ENCODE results near the gene TMPRSS9.
"Not testable (repeated sequence)": the region's sequence is repeated elsewhere in the genome, so short reads cannot be mapped to it uniquely, and the experiment has no call there.

The TMPRSS9 gene

GRCh38 chr19:2345076-2345475, 15.0 kb upstream of the TMPRSS9 start:
- Histone ChIP-seq H3K4me1 (ENCODE audit: insufficient read depth, low read length, poor library complexity, severe bottlenecking) (no peaks in the 10 kb centered on the region), H3K4me3 (ENCODE audit: low read length, poor library complexity, severe bottlenecking) (no peak overlapping the region), H3K9me2 (replicated peaks; ENCODE audit: low read depth, low read length) (no peaks in the 10 kb centered on the region), H3K9me3 (ENCODE audit: insufficient read depth, low read depth, low read length) (no peaks in the 10 kb centered on the region), H4K20me1 (ENCODE audit: insufficient read depth, low read length, poor library complexity, severe bottlenecking) (no peaks in the 10 kb centered on the region), H3F3A (ENCODE audit: low read depth) (no peaks in the 10 kb centered on the region), H3K27me3 (ENCODE audit: insufficient read depth, low read length, poor library complexity, severe bottlenecking) (no peaks in the 10 kb centered on the region), H3K36me3 (ENCODE audit: insufficient read depth, low read length) (peaks cover 20% of the 10 kb centered on the region; the same call in 1 of the 2 replicates), H3K9ac (ENCODE audit: low read depth, low read length, poor library complexity, severe bottlenecking) (no peak overlapping the region), H2AFZ (ENCODE audit: low read length) (no peak overlapping the region), H3K4me2 (ENCODE audit: low read depth, low read length, poor library complexity, severe bottlenecking) (no peak overlapping the region), H3K79me2 (ENCODE audit: insufficient read depth, low read length) (no peaks in the 10 kb centered on the region)
- TF ChIP-seq CTCF (conservative IDR thresholded peaks at IDR 0.05; ENCODE audit: low read length) (no peak), EZH2phosphoT487 (IDR thresholded peaks at IDR 0.05; ENCODE audit: borderline replicate concordance) (no peak)

GRCh38 chr19:2345794-2346663, 14.0 kb upstream of the TMPRSS9 start:
- Histone ChIP-seq H3K9ac (ENCODE audit: low read depth, low read length, poor library complexity, severe bottlenecking) (no peak overlapping the region), H3K79me2 (ENCODE audit: insufficient read depth, low read length) (no peaks in the 10 kb centered on the region), H3K9me2 (replicated peaks; ENCODE audit: low read depth, low read length) (no peaks in the 10 kb centered on the region), H2AFZ (ENCODE audit: low read length) (no peak overlapping the region), H4K20me1 (ENCODE audit: insufficient read depth, low read length, poor library complexity, severe bottlenecking) (no peaks in the 10 kb centered on the region), H3K27me3 (ENCODE audit: insufficient read depth, low read length, poor library complexity, severe bottlenecking) (no peaks in the 10 kb centered on the region), H3K4me1 (ENCODE audit: insufficient read depth, low read length, poor library complexity, severe bottlenecking) (no peaks in the 10 kb centered on the region), H3K4me2 (ENCODE audit: low read depth, low read length, poor library complexity, severe bottlenecking) (no peak overlapping the region), H3K36me3 (ENCODE audit: insufficient read depth, low read length) (peaks cover 19% of the 10 kb centered on the region; the same call in 1 of the 2 replicates), H3K9me3 (ENCODE audit: insufficient read depth, low read depth, low read length) (no peaks in the 10 kb centered on the region), H3K4me3 (ENCODE audit: low read length, poor library complexity, severe bottlenecking) (no peak overlapping the region), H3F3A (ENCODE audit: low read depth) (no peaks in the 10 kb centered on the region)
- TF ChIP-seq CTCF (conservative IDR thresholded peaks at IDR 0.05; ENCODE audit: low read length): no peak
- no peak for TF ChIP-seq EZH2phosphoT487 (IDR thresholded peaks at IDR 0.05; ENCODE audit: borderline replicate concordance)

GRCh38 chr19:2349818-2350217, 10.2 kb upstream of the TMPRSS9 start:
- not testable (repeated sequence) for H4K20me1 ChIP-seq (ENCODE audit: insufficient read depth, low read length, poor library complexity, severe bottlenecking); H3K79me2 ChIP-seq (ENCODE audit: insufficient read depth, low read length); H2AFZ ChIP-seq (ENCODE audit: low read length); H3K9me2 ChIP-seq (replicated peaks; ENCODE audit: low read depth, low read length); H3K4me1 ChIP-seq (ENCODE audit: insufficient read depth, low read length, poor library complexity, severe bottlenecking); H3K9me3 ChIP-seq (ENCODE audit: insufficient read depth, low read depth, low read length); H3K9ac ChIP-seq (ENCODE audit: low read depth, low read length, poor library complexity, severe bottlenecking); H3K4me2 ChIP-seq (ENCODE audit: low read depth, low read length, poor library complexity, severe bottlenecking); H3F3A ChIP-seq (ENCODE audit: low read depth); H3K27me3 ChIP-seq (ENCODE audit: insufficient read depth, low read length, poor library complexity, severe bottlenecking); H3K4me3 ChIP-seq (ENCODE audit: low read length, poor library complexity, severe bottlenecking)
- H3K36me3 ChIP-seq (ENCODE audit: insufficient read depth, low read length): peaks cover 13% of the 10 kb centered on the region; the same call in 1 of the 2 replicates

- H3K9me2 ChIP-seq (replicated peaks; ENCODE audit: low read depth, low read length): no peaks in the 10 kb centered on the region
- TF ChIP-seq CTCF (conservative IDR thresholded peaks at IDR 0.05; ENCODE audit: low read length): no peak
- TF ChIP-seq EZH2phosphoT487 (IDR thresholded peaks at IDR 0.05; ENCODE audit: borderline replicate concordance): no peak
- H3F3A ChIP-seq (ENCODE audit: low read depth): no peaks in the 10 kb centered on the region
- no peaks in the 10 kb centered on the region for H4K20me1 ChIP-seq (ENCODE audit: insufficient read depth, low read length, poor library complexity, severe bottlenecking)
- no peak overlapping the region for H2AFZ ChIP-seq (ENCODE audit: low read length)
- no peaks in the 10 kb centered on the region for H3K27me3 ChIP-seq (ENCODE audit: insufficient read depth, low read length, poor library complexity, severe bottlenecking)
- no peak overlapping the region for H3K4me3 ChIP-seq (ENCODE audit: low read length, poor library complexity, severe bottlenecking)
- H3K4me2 ChIP-seq (ENCODE audit: low read depth, low read length, poor library complexity, severe bottlenecking): no peak overlapping the region
- H3K36me3 ChIP-seq (ENCODE audit: insufficient read depth, low read length): peaks cover 10% of the 10 kb centered on the region; the same call in 1 of the 2 replicates
- no peaks in the 10 kb centered on the region for H3K9me3 ChIP-seq (ENCODE audit: insufficient read depth, low read depth, low read length)
- H3K4me1 ChIP-seq (ENCODE audit: insufficient read depth, low read length, poor library complexity, severe bottlenecking): no peaks in the 10 kb centered on the region
- no peak overlapping the region for H3K9ac ChIP-seq (ENCODE audit: low read depth, low read length, poor library complexity, severe bottlenecking)
- no peaks in the 10 kb centered on the region for H3K79me2 ChIP-seq (ENCODE audit: insufficient read depth, low read length)
Observed at GRCh38 chr19:2350656-2351055, 9.4 kb upstream of the TMPRSS9 start.
